ENCODE measurements around the gene ADAM22.

Gene ADAM22

DNA sequence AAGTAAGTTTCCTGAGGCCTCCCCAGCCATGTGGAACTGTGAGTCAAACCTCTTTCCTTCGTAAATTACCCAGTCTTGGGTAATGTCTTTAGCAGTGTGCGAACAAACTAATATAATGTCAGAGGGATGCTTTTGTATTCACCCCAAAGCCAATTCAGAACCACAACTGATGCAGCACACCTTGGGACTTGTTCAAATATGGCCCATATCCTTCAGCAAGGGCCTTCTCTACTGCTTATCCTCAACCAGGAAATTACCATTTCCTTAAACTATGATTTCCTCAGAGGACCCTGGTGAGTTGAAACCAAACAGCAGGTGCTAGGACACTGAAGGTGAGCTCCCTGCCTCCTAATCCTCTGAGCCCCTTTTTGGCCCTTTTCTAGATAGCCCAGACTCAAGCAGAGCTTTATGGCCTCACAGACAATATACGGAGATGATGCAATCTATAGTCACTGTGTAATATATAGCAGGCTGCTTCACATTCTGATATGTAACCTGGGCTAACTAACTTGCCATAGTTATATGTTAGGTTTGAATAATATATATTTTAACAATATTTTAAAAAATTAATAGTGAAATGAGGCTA, 270.6 kb downstream of the ADAM22 start:
- Histone ChIP-seq H3K27me3 (replicated peaks; ENCODE audit: insufficient read depth, low read length) (no peaks in the 10 kb centered on the region), H3K4me3 (ENCODE audit: low read length) (no peak overlapping the region), H3K27ac (ENCODE audit: low read length) (no peak overlapping the region), H3K9ac (ENCODE audit: low read length) (no peak overlapping the region), H4K20me1 (ENCODE audit: insufficient read depth, low read length) (no peaks in the 10 kb centered on the region), H3K4me2 (ENCODE audit: low read depth, low read length) (no peak overlapping the region), H3K4me1 (ENCODE audit: low read length) (peaks cover 18% of the 10 kb centered on the region), H3F3A (ENCODE audit: insufficient read depth, low read length) (no peaks in the 10 kb centered on the region), H3K9me2 (replicated peaks; ENCODE audit: insufficient read depth, low read length) (no peaks in the 10 kb centered on the region), H3K9me3 (replicated peaks; ENCODE audit: insufficient read depth, low read length) (no peaks in the 10 kb centered on the region), H3K79me2 (ENCODE audit: low read length) (no peaks in the 10 kb centered on the region), H3K36me3 (replicated peaks; ENCODE audit: insufficient read depth, low read length) (no peaks in the 10 kb centered on the region; the same call in 1 of the 2 replicates), H2AFZ (ENCODE audit: low read length) (no peak overlapping the region)
- no peak for DNase-seq
- TF ChIP-seq EZH2 (optimal IDR thresholded peaks at IDR 0.05; ENCODE audit: low read depth, low read length) (no peak), EZH2phosphoT487 (IDR thresholded peaks at IDR 0.05; ENCODE audit: low read length) (no peak), CTCF (IDR thresholded peaks at IDR 0.05; ENCODE audit: low read length) (no peak)

DNA sequence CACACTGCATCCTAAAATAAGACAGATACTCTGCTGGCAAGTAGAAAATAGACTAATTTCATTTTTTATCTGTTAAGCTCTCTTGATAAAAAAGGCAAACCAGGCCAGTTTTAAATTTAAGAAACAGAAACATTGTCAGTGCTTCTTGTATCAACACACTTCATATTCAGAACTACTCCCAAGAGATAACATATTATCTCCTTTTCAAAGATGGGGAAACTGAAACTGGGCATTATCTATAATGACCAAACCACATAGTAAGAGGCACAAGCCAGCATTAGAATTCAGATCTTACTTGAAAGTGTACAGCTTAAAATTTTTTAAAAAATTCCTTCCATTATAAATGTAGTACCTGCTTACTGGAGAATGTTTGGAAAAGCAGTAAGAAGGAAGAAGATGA, 271.1 kb downstream of the ADAM22 start:
- Histone ChIP-seq H3K27me3 (replicated peaks; ENCODE audit: insufficient read depth, low read length) (no peaks in the 10 kb centered on the region), H3K9ac (ENCODE audit: low read length) (no peak overlapping the region), H3K9me3 (replicated peaks; ENCODE audit: insufficient read depth, low read length) (no peaks in the 10 kb centered on the region), H3K9me2 (replicated peaks; ENCODE audit: insufficient read depth, low read length) (no peaks in the 10 kb centered on the region), H3K4me1 (ENCODE audit: low read length) (peaks cover 18% of the 10 kb centered on the region), H4K20me1 (ENCODE audit: insufficient read depth, low read length) (no peaks in the 10 kb centered on the region), H2AFZ (ENCODE audit: low read length) (no peak overlapping the region), H3F3A (ENCODE audit: insufficient read depth, low read length) (no peaks in the 10 kb centered on the region), H3K79me2 (ENCODE audit: low read length) (no peaks in the 10 kb centered on the region), H3K4me3 (ENCODE audit: low read length) (no peak overlapping the region), H3K27ac (ENCODE audit: low read length) (no peak overlapping the region), H3K4me2 (ENCODE audit: low read depth, low read length) (no peak overlapping the region), H3K36me3 (replicated peaks; ENCODE audit: insufficient read depth, low read length) (no peaks in the 10 kb centered on the region; the same call in 1 of the 2 replicates)
- TF ChIP-seq EZH2 (optimal IDR thresholded peaks at IDR 0.05; ENCODE audit: low read depth, low read length) (no peak), EZH2phosphoT487 (IDR thresholded peaks at IDR 0.05; ENCODE audit: low read length) (no peak), CTCF (IDR thresholded peaks at IDR 0.05; ENCODE audit: low read length) (no peak)
- no peak for DNase-seq

DNA sequence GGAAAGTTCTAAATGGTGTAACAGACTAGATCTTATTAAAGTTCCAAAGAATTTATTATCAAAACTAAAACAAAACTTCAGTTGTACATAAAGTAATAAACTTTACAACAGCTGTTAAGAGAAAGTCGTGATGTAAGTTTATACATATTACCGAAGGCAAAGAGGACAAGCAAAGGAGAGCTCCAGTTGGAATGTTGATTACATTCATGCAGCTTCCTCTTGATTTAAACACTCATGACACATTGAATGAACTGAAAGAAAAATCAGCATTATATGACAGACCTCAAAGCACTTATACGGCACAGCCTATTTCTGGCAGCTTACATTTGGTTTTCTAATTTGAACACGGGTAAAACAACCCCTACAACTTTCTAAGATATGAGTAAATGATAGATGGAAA, 272.2 kb downstream of the ADAM22 start:
- TF ChIP-seq EZH2 (optimal IDR thresholded peaks at IDR 0.05; ENCODE audit: low read depth, low read length), result no peak
- TF ChIP-seq EZH2phosphoT487 (IDR thresholded peaks at IDR 0.05; ENCODE audit: low read length), result no peak
- TF ChIP-seq CTCF (IDR thresholded peaks at IDR 0.05; ENCODE audit: low read length), result no peak
- no peaks in the 10 kb centered on the region; the same call in 1 of the 2 replicates for H3K36me3 ChIP-seq (replicated peaks; ENCODE audit: insufficient read depth, low read length)
- H3K79me2 ChIP-seq (ENCODE audit: low read length), result no peaks in the 10 kb centered on the region
- H3K9ac ChIP-seq (ENCODE audit: low read length), result no peak overlapping the region
- peaks cover 18% of the 10 kb centered on the region for H3K4me1 ChIP-seq (ENCODE audit: low read length)
- DNase-seq, result no peak
- no peak overlapping the region for H2AFZ ChIP-seq (ENCODE audit: low read length)
- no peak overlapping the region for H3K4me3 ChIP-seq (ENCODE audit: low read length)
- H3F3A ChIP-seq (ENCODE audit: insufficient read depth, low read length), result no peaks in the 10 kb centered on the region
- H3K27ac ChIP-seq (ENCODE audit: low read length), result no peak overlapping the region
- H3K4me2 ChIP-seq (ENCODE audit: low read depth, low read length), result no peak overlapping the region
- H3K9me2 ChIP-seq (replicated peaks; ENCODE audit: insufficient read depth, low read length), result no peaks in the 10 kb centered on the region
- H3K9me3 ChIP-seq (replicated peaks; ENCODE audit: insufficient read depth, low read length), result no peaks in the 10 kb centered on the region
- H4K20me1 ChIP-seq (ENCODE audit: insufficient read depth, low read length), result no peaks in the 10 kb centered on the region
- no peaks in the 10 kb centered on the region for H3K27me3 ChIP-seq (replicated peaks; ENCODE audit: insufficient read depth, low read length)
